Lower leg skin (tissue), 3 donors: Measurements from ENCODE around the gene EEF2KMT.
"Not testable (repeated sequence)": the region's sequence is repeated elsewhere in the genome, so short reads cannot be mapped to it uniquely, and the experiment has no call there.

ENCODE experiments used
- POLR2A ChIP-seq, 2 donors: fragments of 450-650 bp; IDR thresholded peaks; one replicate each; pipeline ENCODE4 v1.6.1; 2016 to 2017; ENCODE audit warnings: antibody characterized with exemption in 2 of 2, mild to moderate bottlenecking in 1 of 2, moderate library complexity in 1 of 2
- TF ChIP-seq, protein P1 (sequence below), 3 donors: fragments of 450-650 bp; IDR thresholded peaks; one replicate each; pipeline ENCODE4 v1.5.1; 2016; ENCODE audit warnings: antibody characterized with exemption in 3 of 3, mild to moderate bottlenecking in 3 of 3, moderate library complexity in 2 of 3

- TF ChIP-seq, protein P1, sequence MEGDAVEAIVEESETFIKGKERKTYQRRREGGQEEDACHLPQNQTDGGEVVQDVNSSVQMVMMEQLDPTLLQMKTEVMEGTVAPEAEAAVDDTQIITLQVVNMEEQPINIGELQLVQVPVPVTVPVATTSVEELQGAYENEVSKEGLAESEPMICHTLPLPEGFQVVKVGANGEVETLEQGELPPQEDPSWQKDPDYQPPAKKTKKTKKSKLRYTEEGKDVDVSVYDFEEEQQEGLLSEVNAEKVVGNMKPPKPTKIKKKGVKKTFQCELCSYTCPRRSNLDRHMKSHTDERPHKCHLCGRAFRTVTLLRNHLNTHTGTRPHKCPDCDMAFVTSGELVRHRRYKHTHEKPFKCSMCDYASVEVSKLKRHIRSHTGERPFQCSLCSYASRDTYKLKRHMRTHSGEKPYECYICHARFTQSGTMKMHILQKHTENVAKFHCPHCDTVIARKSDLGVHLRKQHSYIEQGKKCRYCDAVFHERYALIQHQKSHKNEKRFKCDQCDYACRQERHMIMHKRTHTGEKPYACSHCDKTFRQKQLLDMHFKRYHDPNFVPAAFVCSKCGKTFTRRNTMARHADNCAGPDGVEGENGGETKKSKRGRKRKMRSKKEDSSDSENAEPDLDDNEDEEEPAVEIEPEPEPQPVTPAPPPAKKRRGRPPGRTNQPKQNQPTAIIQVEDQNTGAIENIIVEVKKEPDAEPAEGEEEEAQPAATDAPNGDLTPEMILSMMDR (IDR thresholded peaks at IDR 0.05), result not testable (repeated sequence)
- TF ChIP-seq POLR2A (IDR thresholded peaks at IDR 0.05), result not testable (repeated sequence)
These were observed 12.8 kb downstream of the EEF2KMT start for GRCh38 chr16:5084802-5085201.
